ENCODE measurements around the gene RGS3.

Gene RGS3

DNA sequence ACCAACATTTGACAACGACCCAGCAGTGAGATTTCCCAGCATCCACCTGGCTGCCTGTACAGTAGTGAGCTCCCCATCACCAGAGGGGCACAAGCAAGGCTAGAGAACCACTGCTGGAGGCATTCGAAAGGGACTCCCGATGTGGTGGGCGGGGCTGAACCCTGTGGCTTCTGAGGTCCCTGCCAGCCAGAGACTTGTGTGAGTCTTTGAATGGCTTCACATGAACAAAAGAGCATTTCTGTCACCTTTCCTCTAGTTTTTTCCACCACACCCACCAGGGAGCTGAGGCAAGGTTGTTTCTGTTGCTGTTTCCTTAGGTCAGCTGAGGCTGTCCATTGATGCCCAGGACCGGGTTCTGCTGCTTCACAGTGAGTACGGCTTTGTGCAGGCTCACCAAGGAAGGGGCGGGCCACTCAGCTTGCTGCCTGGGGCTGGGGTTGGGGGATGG, 15.7 kb downstream of the RGS3 start:
- no peak overlapping the region for H3K4me3 ChIP-seq (ENCODE audit: low read depth, low read length)

DNA sequence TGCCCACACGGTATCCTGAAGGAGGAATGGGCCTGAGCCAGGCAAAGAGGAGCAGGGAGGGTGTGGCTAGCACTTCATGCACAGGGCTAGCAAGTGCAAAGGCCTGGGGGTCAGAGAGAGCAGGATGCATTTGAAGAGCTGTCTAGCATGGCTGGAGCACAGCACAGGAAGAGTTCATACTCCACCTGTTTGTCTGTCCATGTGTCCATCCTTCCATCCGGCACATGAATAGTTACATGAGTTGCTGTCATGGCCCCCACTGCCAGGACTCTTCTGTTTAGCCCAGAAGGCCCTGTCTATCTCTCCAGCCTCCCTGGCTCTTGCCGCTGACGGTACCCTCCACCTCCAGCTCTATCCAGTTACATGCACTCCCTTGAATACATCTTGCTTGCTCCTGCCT, 17.1 kb downstream of the RGS3 start:
- H3K4me3 ChIP-seq (ENCODE audit: low read depth, low read length): no peak overlapping the region
- no peak for DNase-seq (ENCODE audit: low read depth)
- TF ChIP-seq, protein P1, sequence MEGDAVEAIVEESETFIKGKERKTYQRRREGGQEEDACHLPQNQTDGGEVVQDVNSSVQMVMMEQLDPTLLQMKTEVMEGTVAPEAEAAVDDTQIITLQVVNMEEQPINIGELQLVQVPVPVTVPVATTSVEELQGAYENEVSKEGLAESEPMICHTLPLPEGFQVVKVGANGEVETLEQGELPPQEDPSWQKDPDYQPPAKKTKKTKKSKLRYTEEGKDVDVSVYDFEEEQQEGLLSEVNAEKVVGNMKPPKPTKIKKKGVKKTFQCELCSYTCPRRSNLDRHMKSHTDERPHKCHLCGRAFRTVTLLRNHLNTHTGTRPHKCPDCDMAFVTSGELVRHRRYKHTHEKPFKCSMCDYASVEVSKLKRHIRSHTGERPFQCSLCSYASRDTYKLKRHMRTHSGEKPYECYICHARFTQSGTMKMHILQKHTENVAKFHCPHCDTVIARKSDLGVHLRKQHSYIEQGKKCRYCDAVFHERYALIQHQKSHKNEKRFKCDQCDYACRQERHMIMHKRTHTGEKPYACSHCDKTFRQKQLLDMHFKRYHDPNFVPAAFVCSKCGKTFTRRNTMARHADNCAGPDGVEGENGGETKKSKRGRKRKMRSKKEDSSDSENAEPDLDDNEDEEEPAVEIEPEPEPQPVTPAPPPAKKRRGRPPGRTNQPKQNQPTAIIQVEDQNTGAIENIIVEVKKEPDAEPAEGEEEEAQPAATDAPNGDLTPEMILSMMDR (IDR thresholded peaks at IDR 0.05; ENCODE audit: low read depth, low read length, missing control alignments): no peak

More for the DNA sequence above, 15.7 kb downstream of the RGS3 start:
- DNase-seq (ENCODE audit: low read depth): no peak
- TF ChIP-seq, protein P1 (IDR thresholded peaks at IDR 0.05; ENCODE audit: low read depth, low read length, missing control alignments): no peak

DNA sequence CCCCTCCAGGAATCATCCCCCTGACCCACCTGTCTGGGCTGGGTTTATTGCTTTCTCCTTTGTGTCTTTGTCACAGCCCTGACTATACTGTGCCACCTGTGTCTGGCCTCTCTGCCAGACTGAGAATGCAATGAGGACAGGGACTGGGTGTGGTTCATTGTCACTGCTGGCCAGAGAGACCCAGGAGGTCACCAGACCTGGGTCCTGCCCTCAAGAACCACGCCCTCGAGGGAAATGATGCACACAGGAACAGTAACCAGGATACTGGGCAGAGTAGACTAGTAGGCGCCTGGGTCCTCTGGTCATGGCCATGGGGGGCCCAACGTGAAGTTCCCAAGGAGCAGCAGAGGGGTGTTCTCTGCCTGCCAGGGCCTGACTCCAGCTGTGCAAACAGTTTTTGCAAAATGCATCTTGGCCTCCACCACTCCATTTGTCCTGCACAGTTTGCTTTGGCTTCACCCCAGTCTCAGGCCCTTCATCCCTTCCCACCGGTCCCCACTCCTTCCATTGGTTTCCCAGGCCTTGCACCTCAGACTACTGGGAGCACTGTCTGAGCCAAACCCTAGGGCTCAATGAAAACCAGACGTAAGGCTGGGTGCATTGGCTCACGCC, 17.8 kb downstream of the RGS3 start:
- DNase-seq (ENCODE audit: low read depth): no peak
- H3K4me3 ChIP-seq (ENCODE audit: low read depth, low read length): no peak overlapping the region
- TF ChIP-seq, protein P1 (IDR thresholded peaks at IDR 0.05; ENCODE audit: low read depth, low read length, missing control alignments): no peak

DNA sequence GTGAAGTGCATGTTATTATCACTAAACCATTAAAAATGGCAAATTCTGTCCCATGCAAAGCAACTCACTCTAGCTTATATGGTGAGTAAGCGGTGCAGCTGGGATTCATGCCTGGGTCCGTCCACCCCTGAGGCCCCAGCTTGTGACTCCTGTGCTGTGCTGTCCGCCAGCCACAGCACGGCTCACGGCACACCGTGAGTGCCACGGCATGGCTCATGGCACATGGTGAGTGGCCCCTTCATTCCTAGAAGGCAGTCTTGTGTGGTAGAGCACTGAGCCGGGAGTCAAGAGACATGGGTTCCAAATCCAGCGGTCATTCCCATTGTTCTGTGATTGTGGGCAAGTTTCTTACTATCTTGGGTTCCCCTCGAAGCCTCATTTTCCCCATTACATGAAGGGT, 18.8 kb downstream of the RGS3 start:
- TF ChIP-seq, protein P1 (IDR thresholded peaks at IDR 0.05; ENCODE audit: low read depth, low read length, missing control alignments): no peak
- H3K4me3 ChIP-seq (ENCODE audit: low read depth, low read length): no peak overlapping the region
- no peak for DNase-seq (ENCODE audit: low read depth)

DNA sequence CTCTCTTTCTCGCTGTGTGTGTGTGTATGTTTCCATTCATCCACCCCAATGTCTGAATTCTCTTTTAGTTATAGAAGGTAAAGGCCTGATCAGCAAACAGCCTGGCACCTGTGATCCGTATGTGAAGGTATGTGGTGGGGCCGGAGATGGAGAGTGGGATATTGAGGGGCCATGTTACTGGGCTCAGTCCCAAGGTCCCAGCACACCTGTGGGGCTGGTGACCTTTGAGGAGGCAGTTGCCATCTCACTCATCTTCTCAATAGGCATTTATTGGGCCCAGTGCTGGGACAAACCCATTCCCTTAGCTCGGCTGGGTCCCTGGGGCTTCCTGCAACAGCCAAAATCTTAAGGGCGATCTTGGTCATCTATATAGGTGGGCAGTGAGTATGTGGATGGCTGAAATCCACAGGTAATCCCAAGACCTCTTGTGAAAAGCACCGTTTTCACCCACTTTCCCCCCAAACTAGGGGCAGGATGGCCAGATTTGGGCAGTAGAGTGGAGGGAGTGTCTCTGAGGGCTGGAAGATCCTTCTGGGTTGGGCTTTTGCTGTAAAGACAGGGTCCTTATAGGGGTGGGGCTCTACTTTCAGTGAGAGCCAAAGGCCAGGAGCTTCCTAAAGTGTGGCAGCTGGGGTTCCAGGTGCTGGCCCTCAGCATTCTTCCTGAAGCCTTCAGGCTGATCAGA, 19.6 kb downstream of the RGS3 start:
- TF ChIP-seq, protein P1 (IDR thresholded peaks at IDR 0.05; ENCODE audit: low read depth, low read length, missing control alignments): no peak
- H3K4me3 ChIP-seq (ENCODE audit: low read depth, low read length): no peak overlapping the region
- DNase-seq (ENCODE audit: low read depth): no peak

DNA sequence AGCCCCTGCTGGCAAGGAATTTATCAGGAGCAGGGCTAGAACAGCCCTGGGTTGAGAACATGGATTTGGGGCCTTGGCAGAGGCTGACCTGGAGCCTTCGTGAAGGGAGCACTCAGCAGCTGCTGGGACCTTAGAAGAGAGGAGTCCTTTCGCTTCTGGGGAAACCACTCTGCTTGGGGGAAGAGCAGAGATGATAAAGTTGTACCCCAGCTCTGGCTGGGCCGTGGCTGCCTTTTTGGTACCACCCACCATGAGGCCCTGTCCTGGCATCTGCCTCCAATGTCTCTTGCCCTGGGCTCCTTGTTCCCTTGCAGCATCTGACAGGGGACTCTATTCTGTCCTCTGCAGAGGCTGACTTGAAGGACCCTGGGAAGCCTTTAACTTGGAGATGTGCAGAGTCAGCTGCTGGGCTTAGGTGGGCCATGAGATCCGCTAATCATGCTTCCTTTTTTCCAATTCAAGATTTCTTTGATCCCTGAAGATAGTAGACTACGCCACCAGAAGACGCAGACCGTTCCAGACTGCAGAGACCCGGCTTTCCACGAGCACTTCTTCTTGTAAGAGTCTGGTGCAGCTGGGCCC, 20.2 kb downstream of the RGS3 start:
- H3K4me3 ChIP-seq (ENCODE audit: low read depth, low read length): no peak overlapping the region
- TF ChIP-seq, protein P1 (IDR thresholded peaks at IDR 0.05; ENCODE audit: low read depth, low read length, missing control alignments): no peak
- no peak for DNase-seq (ENCODE audit: low read depth)

Data from GM12864 (cell line).